ENCODE measurements around the gene SOX12.

GRCh38 chr20:364905-365794 lies 39.8 kb downstream of the SOX12 start:
- no peak for TF ChIP-seq CTCF (IDR thresholded peaks at IDR 0.05 in 8 of 11, conservative IDR thresholded peaks at IDR 0.05 in 3 of 11)
- no peak for TF ChIP-seq POLR2A (IDR thresholded peaks at IDR 0.05)

Measured in spleen (tissue), 7 donors.